ENCODE measurements around the gene NRG3. TPM values are rescaled to one million over a fixed set of nuclear protein-coding genes. Genes with fewer than 3 reads are reported as not detected.

NRG3 gene
- total and polyA plus RNA-seq, 2 of the 8 experiments (the other 6 are each of a cell fraction or from before 2014, with no cell fraction given), result 4.2 to 5.0 TPM

DNA sequence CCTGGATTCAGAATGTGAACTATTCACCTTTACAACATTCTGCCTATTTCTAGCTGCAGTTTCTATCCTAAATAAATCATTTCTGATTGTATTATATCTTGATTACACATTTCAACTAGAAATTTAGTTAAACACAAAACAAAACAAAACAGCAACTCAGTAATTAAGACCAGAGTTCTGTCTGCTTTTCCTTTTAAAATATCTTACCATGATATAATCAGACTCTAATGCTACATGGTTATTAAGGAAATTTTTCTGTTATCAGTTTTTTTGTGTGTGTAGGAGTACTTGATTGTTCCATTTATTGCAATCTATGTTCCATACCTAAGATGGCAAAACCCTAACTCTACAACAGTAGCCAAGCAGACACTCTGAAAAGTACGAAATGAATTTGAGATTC is 663.3 kb downstream of the NRG3 start (continued):
- TF ChIP-seq, protein P1, sequence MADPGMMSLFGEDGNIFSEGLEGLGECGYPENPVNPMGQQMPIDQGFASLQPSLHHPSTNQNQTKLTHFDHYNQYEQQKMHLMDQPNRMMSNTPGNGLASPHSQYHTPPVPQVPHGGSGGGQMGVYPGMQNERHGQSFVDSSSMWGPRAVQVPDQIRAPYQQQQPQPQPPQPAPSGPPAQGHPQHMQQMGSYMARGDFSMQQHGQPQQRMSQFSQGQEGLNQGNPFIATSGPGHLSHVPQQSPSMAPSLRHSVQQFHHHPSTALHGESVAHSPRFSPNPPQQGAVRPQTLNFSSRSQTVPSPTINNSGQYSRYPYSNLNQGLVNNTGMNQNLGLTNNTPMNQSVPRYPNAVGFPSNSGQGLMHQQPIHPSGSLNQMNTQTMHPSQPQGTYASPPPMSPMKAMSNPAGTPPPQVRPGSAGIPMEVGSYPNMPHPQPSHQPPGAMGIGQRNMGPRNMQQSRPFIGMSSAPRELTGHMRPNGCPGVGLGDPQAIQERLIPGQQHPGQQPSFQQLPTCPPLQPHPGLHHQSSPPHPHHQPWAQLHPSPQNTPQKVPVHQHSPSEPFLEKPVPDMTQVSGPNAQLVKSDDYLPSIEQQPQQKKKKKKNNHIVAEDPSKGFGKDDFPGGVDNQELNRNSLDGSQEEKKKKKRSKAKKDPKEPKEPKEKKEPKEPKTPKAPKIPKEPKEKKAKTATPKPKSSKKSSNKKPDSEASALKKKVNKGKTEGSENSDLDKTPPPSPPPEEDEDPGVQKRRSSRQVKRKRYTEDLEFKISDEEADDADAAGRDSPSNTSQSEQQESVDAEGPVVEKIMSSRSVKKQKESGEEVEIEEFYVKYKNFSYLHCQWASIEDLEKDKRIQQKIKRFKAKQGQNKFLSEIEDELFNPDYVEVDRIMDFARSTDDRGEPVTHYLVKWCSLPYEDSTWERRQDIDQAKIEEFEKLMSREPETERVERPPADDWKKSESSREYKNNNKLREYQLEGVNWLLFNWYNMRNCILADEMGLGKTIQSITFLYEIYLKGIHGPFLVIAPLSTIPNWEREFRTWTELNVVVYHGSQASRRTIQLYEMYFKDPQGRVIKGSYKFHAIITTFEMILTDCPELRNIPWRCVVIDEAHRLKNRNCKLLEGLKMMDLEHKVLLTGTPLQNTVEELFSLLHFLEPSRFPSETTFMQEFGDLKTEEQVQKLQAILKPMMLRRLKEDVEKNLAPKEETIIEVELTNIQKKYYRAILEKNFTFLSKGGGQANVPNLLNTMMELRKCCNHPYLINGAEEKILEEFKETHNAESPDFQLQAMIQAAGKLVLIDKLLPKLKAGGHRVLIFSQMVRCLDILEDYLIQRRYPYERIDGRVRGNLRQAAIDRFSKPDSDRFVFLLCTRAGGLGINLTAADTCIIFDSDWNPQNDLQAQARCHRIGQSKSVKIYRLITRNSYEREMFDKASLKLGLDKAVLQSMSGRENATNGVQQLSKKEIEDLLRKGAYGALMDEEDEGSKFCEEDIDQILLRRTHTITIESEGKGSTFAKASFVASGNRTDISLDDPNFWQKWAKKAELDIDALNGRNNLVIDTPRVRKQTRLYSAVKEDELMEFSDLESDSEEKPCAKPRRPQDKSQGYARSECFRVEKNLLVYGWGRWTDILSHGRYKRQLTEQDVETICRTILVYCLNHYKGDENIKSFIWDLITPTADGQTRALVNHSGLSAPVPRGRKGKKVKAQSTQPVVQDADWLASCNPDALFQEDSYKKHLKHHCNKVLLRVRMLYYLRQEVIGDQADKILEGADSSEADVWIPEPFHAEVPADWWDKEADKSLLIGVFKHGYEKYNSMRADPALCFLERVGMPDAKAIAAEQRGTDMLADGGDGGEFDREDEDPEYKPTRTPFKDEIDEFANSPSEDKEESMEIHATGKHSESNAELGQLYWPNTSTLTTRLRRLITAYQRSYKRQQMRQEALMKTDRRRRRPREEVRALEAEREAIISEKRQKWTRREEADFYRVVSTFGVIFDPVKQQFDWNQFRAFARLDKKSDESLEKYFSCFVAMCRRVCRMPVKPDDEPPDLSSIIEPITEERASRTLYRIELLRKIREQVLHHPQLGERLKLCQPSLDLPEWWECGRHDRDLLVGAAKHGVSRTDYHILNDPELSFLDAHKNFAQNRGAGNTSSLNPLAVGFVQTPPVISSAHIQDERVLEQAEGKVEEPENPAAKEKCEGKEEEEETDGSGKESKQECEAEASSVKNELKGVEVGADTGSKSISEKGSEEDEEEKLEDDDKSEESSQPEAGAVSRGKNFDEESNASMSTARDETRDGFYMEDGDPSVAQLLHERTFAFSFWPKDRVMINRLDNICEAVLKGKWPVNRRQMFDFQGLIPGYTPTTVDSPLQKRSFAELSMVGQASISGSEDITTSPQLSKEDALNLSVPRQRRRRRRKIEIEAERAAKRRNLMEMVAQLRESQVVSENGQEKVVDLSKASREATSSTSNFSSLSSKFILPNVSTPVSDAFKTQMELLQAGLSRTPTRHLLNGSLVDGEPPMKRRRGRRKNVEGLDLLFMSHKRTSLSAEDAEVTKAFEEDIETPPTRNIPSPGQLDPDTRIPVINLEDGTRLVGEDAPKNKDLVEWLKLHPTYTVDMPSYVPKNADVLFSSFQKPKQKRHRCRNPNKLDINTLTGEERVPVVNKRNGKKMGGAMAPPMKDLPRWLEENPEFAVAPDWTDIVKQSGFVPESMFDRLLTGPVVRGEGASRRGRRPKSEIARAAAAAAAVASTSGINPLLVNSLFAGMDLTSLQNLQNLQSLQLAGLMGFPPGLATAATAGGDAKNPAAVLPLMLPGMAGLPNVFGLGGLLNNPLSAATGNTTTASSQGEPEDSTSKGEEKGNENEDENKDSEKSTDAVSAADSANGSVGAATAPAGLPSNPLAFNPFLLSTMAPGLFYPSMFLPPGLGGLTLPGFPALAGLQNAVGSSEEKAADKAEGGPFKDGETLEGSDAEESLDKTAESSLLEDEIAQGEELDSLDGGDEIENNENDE (IDR thresholded peaks at IDR 0.05; ENCODE audit: insufficient replicate concordance, low read length), result no peak
- TF ChIP-seq CTBP2 (IDR thresholded peaks at IDR 0.05; ENCODE audit: borderline replicate concordance, insufficient read depth, insufficient read length, low read length), result no peak
